Activated CD4-positive, alpha-beta T cell treated with anti-CD3 and anti-CD28 coated beads, Interleukin-2, amount 10 ng/mL, durations not matched to agents 24 days and 14 days (primary cell): ENCODE measurements around the gene ARFIP2. TPM values are rescaled to one million over a fixed set of nuclear protein-coding genes. Genes with fewer than 3 reads are reported as not detected.

Experiments used
- DNase-seq: peaks from one replicate; pipeline ENCODE4 v3.0.0; 2022
- H3K27ac Mint-ChIP-seq: one replicate; pipeline ENCODE4 v1.8.0; 2022; ENCODE audit warnings: mild to moderate bottlenecking, mixed read lengths
- H3K27me3 Mint-ChIP-seq: one replicate; pipeline ENCODE4 v1.8.0; 2022; ENCODE audit warnings: mixed read lengths
- H3K36me3 Mint-ChIP-seq: one replicate; pipeline ENCODE4 v1.8.0; 2022; ENCODE audit warnings: low read depth, mild to moderate bottlenecking, mixed read lengths
- H3K4me1 Mint-ChIP-seq: one replicate; pipeline ENCODE4 v1.8.0; 2021; ENCODE audit warnings: mixed read lengths
- H3K4me3 Mint-ChIP-seq: one replicate; pipeline ENCODE4 v1.8.0; 2022; ENCODE audit warnings: mild to moderate bottlenecking, moderate library complexity, mixed read lengths
- H3K9me3 Mint-ChIP-seq: one replicate; pipeline ENCODE4 v1.8.0; 2021; ENCODE audit warnings: mixed read lengths
- intact Hi-C: fragments of 100-400 bp; cut with micrococcal nuclease; formaldehyde crosslinking; loops from one replicate; pipeline ENCODE4 v1.15.1; 2023
- total RNA-seq: library from RNA; stranded (reverse); gene quantifications from 2 replicates; pipeline ENCODE4 v1.2.3, GENCODE V29; 2022

ARFIP2 gene
- total RNA-seq, 1 donor from 2014 or later: 51.2 TPM

GRCh38 chr11:6452219-6452618 is 28.9 kb downstream of the ARFIP2 start:
- Mint-ChIP-seq H3K9me3 (no peaks in the 10 kb centered on the region), H3K36me3 (no peaks in the 10 kb centered on the region), H3K4me3 (no peak overlapping the region), H3K27me3 (no peaks in the 10 kb centered on the region), H3K4me1 (no peaks in the 10 kb centered on the region), H3K27ac (no peak overlapping the region)
- intact Hi-C loops: no loop called here
- DNase-seq: no peak

- intact Hi-C loops: no loop called here
- DNase-seq: no peak
- Mint-ChIP-seq H3K36me3 (no peaks in the 10 kb centered on the region), H3K27ac (no peak overlapping the region), H3K9me3 (no peaks in the 10 kb centered on the region), H3K27me3 (peaks cover 11% of the 10 kb centered on the region), H3K4me3 (no peak overlapping the region), H3K4me1 (no peaks in the 10 kb centered on the region)
Measured at GRCh38 chr11:6448574-6448973, 32.6 kb downstream of the ARFIP2 start.

GRCh38 chr11:6443269-6444003 is 37.7 kb downstream of the ARFIP2 start:
- no peaks in the 10 kb centered on the region for H3K9me3 Mint-ChIP-seq
- no peak overlapping the region for H3K27ac Mint-ChIP-seq
- H3K36me3 Mint-ChIP-seq: no peaks in the 10 kb centered on the region
- intact Hi-C loops: loop anchor here (1.0 to 2.0 kb wide), 2 partner anchors 53 to 64 kb away; partner anchors contain the start of gene SMPD1
- peak; percentile 87 for DNase-seq
- no peaks in the 10 kb centered on the region for H3K4me1 Mint-ChIP-seq
- H3K27me3 Mint-ChIP-seq: peaks cover 11% of the 10 kb centered on the region
- H3K4me3 Mint-ChIP-seq: no peak overlapping the region

GRCh38 chr11:6442441-6442840 is 38.7 kb downstream of the ARFIP2 start:
- Mint-ChIP-seq H3K27me3 (peaks cover 11% of the 10 kb centered on the region), H3K4me3 (no peak overlapping the region), H3K36me3 (no peaks in the 10 kb centered on the region), H3K9me3 (no peaks in the 10 kb centered on the region), H3K4me1 (no peaks in the 10 kb centered on the region), H3K27ac (no peak overlapping the region)
- DNase-seq: no peak
- intact Hi-C loops: loop anchor here (2.0 kb wide), 1 partner anchor 52 kb away; the partner anchor contains the start of gene SMPD1

- Mint-ChIP-seq H3K27ac (no peak within 1 kb of the TSS), H3K36me3 (no peaks in the 10 kb centered on the region), H3K9me3 (no peaks in the 10 kb centered on the region), H3K27me3 (peaks cover 6% of the 10 kb centered on the region), H3K4me3 (no peak within 1 kb of the TSS), H3K4me1 (peaks cover 1% of the 10 kb centered on the region)
- DNase-seq: no peak
- intact Hi-C loops: no loop called here
Measured at GRCh38 chr11:6440906-6441358, 40.2 kb downstream of the ARFIP2 start, which contains the start of gene HPX. TSS of gene HPX (minus strand) at chr11:6440987. CDS start at chr11:6440963, 24 bp downstream.

- H3K4me3 Mint-ChIP-seq: no peak overlapping the region
- H3K27ac Mint-ChIP-seq: no peak overlapping the region
- DNase-seq: peak; percentile 77
- no peaks in the 10 kb centered on the region for H3K9me3 Mint-ChIP-seq
- no peaks in the 10 kb centered on the region for H3K36me3 Mint-ChIP-seq
- H3K4me1 Mint-ChIP-seq: peaks cover 5% of the 10 kb centered on the region
- H3K27me3 Mint-ChIP-seq: no peaks in the 10 kb centered on the region
- intact Hi-C loops: loop anchor here (2.0 to 5.0 kb wide), 2 partner anchors 20 to 37 kb away; partner anchors contain the start of gene APBB1
Measured at GRCh38 chr11:6438979-6439571, 42.1 kb downstream of the ARFIP2 start.

- H3K36me3 Mint-ChIP-seq: no peaks in the 10 kb centered on the region
- intact Hi-C loops: loop anchor here (2.0 to 5.0 kb wide), 2 partner anchors 19 to 36 kb away; partner anchors contain the start of gene APBB1
Measured at GRCh38 chr11:6437993-6438392, 43.1 kb downstream of the ARFIP2 start.

GRCh38 chr11:6437423-6437822 is 43.7 kb downstream of the ARFIP2 start:
- Mint-ChIP-seq H3K27ac (no peak overlapping the region), H3K4me1 (peaks cover 5% of the 10 kb centered on the region), H3K4me3 (no peak overlapping the region), H3K9me3 (no peaks in the 10 kb centered on the region), H3K27me3 (peaks cover 2% of the 10 kb centered on the region), H3K36me3 (no peaks in the 10 kb centered on the region)
- intact Hi-C loops: loop anchor here (5.0 kb wide), 1 partner anchor 35 kb away; no protein-coding TSS in a partner anchor
- no peak for DNase-seq

More at GRCh38 chr11:6437993-6438392, 43.1 kb downstream of the ARFIP2 start:
- no peak overlapping the region for H3K27ac Mint-ChIP-seq
- H3K4me3 Mint-ChIP-seq: no peak overlapping the region
- H3K4me1 Mint-ChIP-seq: peaks cover 5% of the 10 kb centered on the region
- no peaks in the 10 kb centered on the region for H3K9me3 Mint-ChIP-seq
- peak; percentile 67 for DNase-seq
- H3K27me3 Mint-ChIP-seq: peaks cover 2% of the 10 kb centered on the region

GRCh38 chr11:6433998-6434660 is 47.0 kb downstream of the ARFIP2 start:
- Mint-ChIP-seq H3K27me3 (peaks cover 2% of the 10 kb centered on the region), H3K4me3 (no peak overlapping the region), H3K36me3 (no peaks in the 10 kb centered on the region), H3K4me1 (peaks cover 5% of the 10 kb centered on the region), H3K27ac (no peak overlapping the region), H3K9me3 (no peaks in the 10 kb centered on the region)
- intact Hi-C loops: no loop called here
- no peak for DNase-seq

GRCh38 chr11:6431861-6432260 is 49.3 kb downstream of the ARFIP2 start:
- intact Hi-C loops: no loop called here
- H3K4me3 Mint-ChIP-seq: no peak overlapping the region
- DNase-seq: no peak
- peaks cover 5% of the 10 kb centered on the region for H3K4me1 Mint-ChIP-seq
- H3K9me3 Mint-ChIP-seq: no peaks in the 10 kb centered on the region
- no peak overlapping the region for H3K27ac Mint-ChIP-seq
- peaks cover 9% of the 10 kb centered on the region for H3K27me3 Mint-ChIP-seq
- H3K36me3 Mint-ChIP-seq: no peaks in the 10 kb centered on the region

- H3K4me3 Mint-ChIP-seq: no peak overlapping the region
- H3K36me3 Mint-ChIP-seq: no peaks in the 10 kb centered on the region
- H3K27me3 Mint-ChIP-seq: peaks cover 43% of the 10 kb centered on the region
- DNase-seq: no peak
- intact Hi-C loops: no loop called here
- no peaks in the 10 kb centered on the region for H3K4me1 Mint-ChIP-seq
- H3K9me3 Mint-ChIP-seq: no peaks in the 10 kb centered on the region
- no peak overlapping the region for H3K27ac Mint-ChIP-seq
Measured at GRCh38 chr11:6427516-6427915, 53.6 kb downstream of the ARFIP2 start.
